K562 (cell line): ENCODE data around the gene ZDHHC24.

Experiments
- ARHGAP35 ChIP-seq: fragments of 450-650 bp; IDR thresholded peaks from 2 replicates; pipeline ENCODE4 v1.6.1; 2018; ENCODE audit not compliant: partially characterized antibody
- ATF2 ChIP-seq: sonication (generic); formaldehyde crosslinking; IDR thresholded peaks from 2 replicates; pipeline ENCODE4 v1.8.1; 2022; ENCODE audit warnings: missing genetic modification reagents
- CTCF ChIP-seq, 3 experiments: IDR thresholded peaks in 2 of 3; conservative IDR thresholded peaks in 1 of 3; 2 replicates each; pipeline ENCODE4 v1.5.1; 2011 to 2012; ENCODE audit warnings: low read length in 3 of 3, mild to moderate bottlenecking in 3 of 3, control low read depth in 2 of 3, improper control_type of control experiment in 1 of 3, inconsistent platforms in 1 of 3, low read depth in 1 of 3, mixed read lengths in 1 of 3, moderate library complexity in 1 of 3; ENCODE audit not compliant: insufficient read depth in 2 of 3
- E2F1 ChIP-seq: sonication (generic); formaldehyde crosslinking; IDR thresholded peaks from 2 replicates; pipeline ENCODE4 v1.8.1; 2023; ENCODE audit warnings: mild to moderate bottlenecking, missing genetic modification reagents, moderate library complexity
- JUN ChIP-seq, 2 experiments: sonication (generic) in 1 of 2; formaldehyde crosslinking in 1 of 2; IDR thresholded peaks; 2 replicates each; pipeline versions ENCODE4 v1.6.1 to v1.8.0; 2012 to 2022; ENCODE audit warnings: borderline replicate concordance in 2 of 2, mild to moderate bottlenecking in 2 of 2, improper control_type of control experiment in 1 of 2, low read depth in 1 of 2, low read length in 1 of 2, missing genetic modification reagents in 1 of 2
- NFRKB ChIP-seq: fragments of 450-650 bp; IDR thresholded peaks from 2 replicates; pipeline ENCODE4 v1.6.1; 2016; ENCODE audit warnings: low read depth
- SAFB ChIP-seq: fragments of 200-400 bp; formaldehyde crosslinking; IDR thresholded peaks from 2 replicates; pipeline ENCODE4 v1.6.1; 2017; ENCODE audit warnings: low read depth, low read length, borderline replicate concordance
- SFPQ ChIP-seq: fragments of 200-400 bp; formaldehyde crosslinking; IDR thresholded peaks from 2 replicates; pipeline ENCODE4 v1.6.1; 2017; ENCODE audit warnings: mild to moderate bottlenecking, low read depth, low read length, moderate library complexity
- TAF9B ChIP-seq: fragments of 450-650 bp; IDR thresholded peaks from 2 replicates; pipeline ENCODE4 v1.6.1; 2018; ENCODE audit warnings: mild to moderate bottlenecking; ENCODE audit not compliant: partially characterized antibody
- ZNF24 ChIP-seq: fragments of 450-650 bp; IDR thresholded peaks from 2 replicates; pipeline ENCODE4 v1.6.1; 2016
- TF ChIP-seq, protein P1 (sequence below): sonication (generic); formaldehyde crosslinking; IDR thresholded peaks from 2 replicates; pipeline ENCODE4 v1.5.0; 2020; ENCODE audit warnings: missing genetic modification reagents

DNA sequence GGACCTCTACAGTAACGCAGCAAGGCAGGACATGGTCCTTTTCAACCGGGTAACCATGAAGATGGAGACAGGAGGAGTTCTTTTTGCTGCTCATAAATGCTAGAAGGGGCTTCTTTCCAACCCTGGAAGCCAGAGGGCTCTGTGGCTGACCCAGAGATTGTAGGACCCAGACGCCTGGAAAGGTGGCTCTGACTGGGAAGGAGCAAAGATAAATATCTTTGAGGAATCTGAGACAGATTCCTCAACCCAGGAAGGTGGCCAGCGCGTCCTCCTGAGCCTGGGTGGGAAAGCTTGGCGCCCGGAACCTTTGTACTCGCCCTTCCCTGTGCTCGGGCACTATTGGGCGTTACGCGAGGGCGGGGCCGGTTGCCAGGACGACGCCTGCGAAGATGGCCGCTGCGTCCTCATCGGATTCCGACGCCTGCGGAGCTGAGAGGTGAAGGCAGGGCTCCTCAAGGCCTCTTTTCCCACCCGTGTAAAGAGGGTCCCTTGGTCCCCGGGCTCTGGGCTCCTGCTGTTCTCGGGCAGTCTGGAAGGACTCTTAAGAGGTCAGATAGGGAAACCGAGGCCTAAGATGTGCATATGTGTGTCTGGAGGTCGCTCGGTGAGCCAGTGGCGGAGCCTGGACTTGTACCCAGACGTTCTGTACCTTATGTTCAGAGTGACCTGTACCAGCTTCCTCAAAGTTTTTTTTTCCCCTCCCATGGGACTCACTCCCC lies 35.4 kb downstream of the ZDHHC24 start, which contains the start of gene BBS1:
- TF ChIP-seq SFPQ = no peak
- TF ChIP-seq NFRKB = 0 out of 2 replicates have a peak, but pooled peaks have one; percentile 66
- no peak for TF ChIP-seq CTCF (IDR thresholded peaks at IDR 0.05 in 2 of 3, conservative IDR thresholded peaks at IDR 0.05 in 1 of 3; ENCODE audit: insufficient read depth in 2 of 3, low read depth in 1 of 3, low read length in 3 of 3)
- peak; percentile 91 for TF ChIP-seq TAF9B
- no peak for TF ChIP-seq ARHGAP35
- TF ChIP-seq SAFB = no peak
- TF ChIP-seq, protein P1, sequence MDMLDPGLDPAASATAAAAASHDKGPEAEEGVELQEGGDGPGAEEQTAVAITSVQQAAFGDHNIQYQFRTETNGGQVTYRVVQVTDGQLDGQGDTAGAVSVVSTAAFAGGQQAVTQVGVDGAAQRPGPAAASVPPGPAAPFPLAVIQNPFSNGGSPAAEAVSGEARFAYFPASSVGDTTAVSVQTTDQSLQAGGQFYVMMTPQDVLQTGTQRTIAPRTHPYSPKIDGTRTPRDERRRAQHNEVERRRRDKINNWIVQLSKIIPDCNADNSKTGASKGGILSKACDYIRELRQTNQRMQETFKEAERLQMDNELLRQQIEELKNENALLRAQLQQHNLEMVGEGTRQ (CRISPR knock-in tag) = no peak
- TF ChIP-seq ATF2 (CRISPR knock-in tag) = no peak
- no peak for TF ChIP-seq E2F1 (CRISPR knock-in tag)
- no peak; the same call in 1 of the 2 replicates for TF ChIP-seq ZNF24
- peak; percentile 24; the same call in 1 of the 2 replicates for TF ChIP-seq JUN (IDR thresholded peaks at IDR 0.05; ENCODE audit: borderline replicate concordance, low read depth, low read length)
- no peak for TF ChIP-seq JUN (CRISPR knock-in tag; IDR thresholded peaks at IDR 0.05; ENCODE audit: borderline replicate concordance)
